Stimulated activated CD8-positive, alpha-beta memory T cell treated with anti-CD3 and anti-CD28 coated beads, Interleukin-15, amount 100 ng/mL, for 1 hour (primary cell): ENCODE results near the gene PUM1.

Source experiments
- DNase-seq: peaks from one replicate; pipeline ENCODE4 v3.0.0-alpha.2; 2020; ENCODE audit warnings: low read depth

PUM1 gene

GRCh38 chr1:30929135-30929889, 136.2 kb downstream of the PUM1 start:
- DNase-seq: peak; percentile 26

- DNase-seq: no peak
Measured at GRCh38 chr1:30928789-30929134, 136.8 kb downstream of the PUM1 start.

GRCh38 chr1:30928171-30928570, 137.3 kb downstream of the PUM1 start:
- DNase-seq: no peak

GRCh38 chr1:30927448-30927847, 138.1 kb downstream of the PUM1 start:
- DNase-seq: no peak

- no peak for DNase-seq
Measured at GRCh38 chr1:30923597-30923996, 141.9 kb downstream of the PUM1 start.

GRCh38 chr1:30920827-30921226, 144.7 kb downstream of the PUM1 start:
- no peak for DNase-seq

- DNase-seq: no peak
Measured at GRCh38 chr1:30919025-30919881, 146.3 kb downstream of the PUM1 start.

GRCh38 chr1:30916296-30916695, 149.2 kb downstream of the PUM1 start:
- DNase-seq: no peak

- DNase-seq: no peak
Measured at GRCh38 chr1:30915491-30916230, 149.9 kb downstream of the PUM1 start.

GRCh38 chr1:30914931-30915330, 150.6 kb downstream of the PUM1 start:
- DNase-seq: no peak

- no peak for DNase-seq
Measured at GRCh38 chr1:30914587-30914922, 151.0 kb downstream of the PUM1 start.

GRCh38 chr1:30912913-30913652, 152.4 kb downstream of the PUM1 start:
- DNase-seq: no peak

- DNase-seq: no peak
Measured at GRCh38 chr1:30912224-30912623, 153.3 kb downstream of the PUM1 start.

GRCh38 chr1:30911059-30911954, 154.2 kb downstream of the PUM1 start:
- DNase-seq: no peak

GRCh38 chr1:30909365-30910068, 156.0 kb downstream of the PUM1 start:
- DNase-seq: no peak

- DNase-seq: no peak
Measured at GRCh38 chr1:30908696-30909364, 156.7 kb downstream of the PUM1 start, which contains the start of gene SDC3. Gene SDC3, minus strand, starts transcription at chr1:30908758. Its CDS starts 172 bp downstream, at chr1:30908586.

GRCh38 chr1:30908316-30908695, 157.2 kb downstream of the PUM1 start:
- DNase-seq: no peak

GRCh38 chr1:30907481-30908315, 157.8 kb downstream of the PUM1 start:
- DNase-seq: no peak
